Endothelial cell of umbilical vein (primary cell): ENCODE measurements around the gene DACH2. TPM values are rescaled to one million over a fixed set of nuclear protein-coding genes. Genes with fewer than 3 reads are reported as not detected.

Experiments
- BruUV-seq: library from RNA; stranded (reverse); fragments of 400-500 nt; replicated peaks from 2 replicates; lab custom pipeline; 2021; lab: Mats Ljungman, UMichigan
- CTCF ChIA-PET: fragments of 300-600, 350-600 bp; sonication (Branson Sonifier 250); formaldehyde crosslinking; loops from one replicate; lab custom pipeline; 2021; ENCODE audit warnings: antibody characterized with exemption, inconsistent platforms; lab: Charles Lee
- POLR2A ChIA-PET: fragments of 300-600, 350-600 bp; sonication (Branson Sonifier 250); formaldehyde crosslinking; loops from one replicate; lab custom pipeline; 2021; ENCODE audit warnings: antibody characterized with exemption, inconsistent platforms; lab: Charles Lee
- DNase-seq: peaks from one replicate; pipeline ENCODE4 v3.0.0-alpha.2; 2011; ENCODE audit warnings: low read depth, low spot score
- FAIRE-seq: peaks from 2 replicates; lab custom pipeline; 2011; peaks lifted over from hg19 to GRCh38; lab: Jason Lieb, UNC
- H2AFZ ChIP-seq: 2 replicates; pipeline ENCODE4 v1.6.0; 2012; ENCODE audit warnings: low read depth, low read length, control low read depth, inconsistent platforms
- H3K27ac ChIP-seq: 2 replicates; pipeline ENCODE4 v1.5.1; 2011; ENCODE audit warnings: low read depth, mild to moderate bottlenecking, control low read depth, low read length, moderate library complexity; ENCODE audit not compliant: insufficient read depth
- H3K27me3 ChIP-seq, 2 experiments: 2 replicates each; pipeline versions ENCODE4 v1.6.0 to v1.6.1; 2011; ENCODE audit warnings: low read length in 2 of 2, mixed read lengths in 1 of 2; ENCODE audit not compliant: control insufficient read depth in 2 of 2, insufficient read depth in 2 of 2
- H3K36me3 ChIP-seq, 2 experiments: 2 replicates in 1 of 2; 3 replicates in 1 of 2; pipeline ENCODE4 v1.5.1; 2011; ENCODE audit warnings: low read length in 2 of 2, mild to moderate bottlenecking in 1 of 2, moderate library complexity in 1 of 2; ENCODE audit not compliant: control insufficient read depth in 2 of 2, insufficient read depth in 2 of 2; ENCODE audit errors: extremely low read depth in 1 of 2
- H3K4me1 ChIP-seq: 3 replicates; pipeline ENCODE4 v1.5.1; 2011; ENCODE audit warnings: mild to moderate bottlenecking, low read length; ENCODE audit not compliant: control insufficient read depth, insufficient read depth; ENCODE audit errors: extremely low read depth
- H3K4me2 ChIP-seq: 2 replicates; pipeline ENCODE4 v1.6.1; 2011; ENCODE audit warnings: low read length, control low read depth, mixed read lengths; ENCODE audit not compliant: insufficient read depth
- H3K4me3 ChIP-seq, 3 experiments: fragments of 200-600 bp in 1 of 3; sonication (generic), shearing (Covaris generic) in 1 of 3; replicated peaks in 1 of 3; 2 replicates each; pipeline ENCODE4 v1.5.1; 2011 to 2016; ENCODE audit warnings: control low read depth in 3 of 3, low read length in 3 of 3, mild to moderate bottlenecking in 2 of 3, inconsistent platforms in 1 of 3, low read depth in 1 of 3, moderate library complexity in 1 of 3; ENCODE audit not compliant: insufficient read depth in 1 of 3
- H3K79me2 ChIP-seq: 2 replicates; pipeline ENCODE4 v1.6.0; 2012; ENCODE audit warnings: low read length, inconsistent platforms; ENCODE audit not compliant: control insufficient read depth, insufficient read depth
- H3K9ac ChIP-seq: replicated peaks from 2 replicates; pipeline ENCODE3; 2011; ENCODE audit warnings: low read length, control low read depth; ENCODE audit not compliant: insufficient read depth; ENCODE audit errors: extremely low read depth
- H3K9me1 ChIP-seq: replicated peaks from 3 replicates; pipeline ENCODE4 v1.6.0; 2011; ENCODE audit warnings: mild to moderate bottlenecking, low read length; ENCODE audit not compliant: control insufficient read depth, insufficient read depth; ENCODE audit errors: extremely low read depth
- H3K9me3 ChIP-seq: replicated peaks from 2 replicates; pipeline ENCODE4 v1.5.1; 2012; ENCODE audit warnings: low read length, inconsistent platforms; ENCODE audit not compliant: control insufficient read depth, insufficient read depth
- H4K20me1 ChIP-seq: replicated peaks from 2 replicates; pipeline ENCODE3; 2011; ENCODE audit warnings: mild to moderate bottlenecking, low read length; ENCODE audit not compliant: control insufficient read depth, insufficient read depth; ENCODE audit errors: extremely low read depth
- EZH2 ChIP-seq: IDR thresholded peaks from 2 replicates; pipeline ENCODE4 v1.6.1; 2012; ENCODE audit warnings: borderline replicate concordance, low read depth, mild to moderate bottlenecking, moderate library complexity, low read length, inconsistent platforms; ENCODE audit not compliant: severe bottlenecking
- FOS ChIP-seq: IDR thresholded peaks from 2 replicates; pipeline ENCODE4 v1.6.1; 2011; ENCODE audit warnings: mild to moderate bottlenecking, low read length, moderate library complexity, borderline replicate concordance; ENCODE audit not compliant: insufficient read depth
- GATA2 ChIP-seq: IDR thresholded peaks from 2 replicates; pipeline ENCODE4 v1.7.0; 2011; ENCODE audit warnings: low read depth, mild to moderate bottlenecking, moderate library complexity, mixed read lengths, low read length; ENCODE audit not compliant: insufficient read length, insufficient read depth
- JUN ChIP-seq: IDR thresholded peaks from 2 replicates; pipeline ENCODE4 v1.6.1; 2011; ENCODE audit warnings: borderline replicate concordance, low read depth; ENCODE audit not compliant: insufficient read length, insufficient read depth
- MYC ChIP-seq: IDR thresholded peaks from one replicate; pipeline ENCODE4 v1.6.1; 2011; ENCODE audit warnings: mild to moderate bottlenecking, low read depth, low read length
- POLR2A ChIP-seq: IDR thresholded peaks from 2 replicates; pipeline ENCODE4 v1.6.1; 2012; ENCODE audit warnings: low read depth, mild to moderate bottlenecking, control low read depth, low read length
- POLR2AphosphoS5 ChIP-seq: IDR thresholded peaks from 2 replicates; pipeline ENCODE4 v1.6.1; 2012; ENCODE audit warnings: low read depth, mild to moderate bottlenecking, control low read depth, low read length, moderate library complexity; ENCODE audit not compliant: insufficient read depth
- dilution Hi-C: fragments of 300-500 bp; cut with MboI; formaldehyde crosslinking; loops from one replicate; pipeline ENCODE4 v1.15.0; 2019; ENCODE audit warnings: low sequenced_read_pairs; ENCODE audit not compliant: extremely low pct_ligation_motif_present
- intact Hi-C: fragments of 100-400 bp; cut with micrococcal nuclease; formaldehyde crosslinking; loops from one replicate; pipeline ENCODE4 v1.10.0; 2022
- polyA plus RNA-seq, 4 experiments: library from polyadenylated mRNA; depleted of rRNA in 3 of 4; stranded (reverse) in 3 of 4; unstranded in 1 of 4; fragments of >200 nt; gene quantifications; 2 replicates each; pipeline versions ENCODE4 v1.2.1 to v1.2.3, GENCODE V29; 2011 to 2012; ENCODE audit warnings: missing spikeins in 1 of 4
- total RNA-seq: library from RNA; stranded (reverse); gene quantifications from 2 replicates; pipeline ENCODE4 v1.2.3, GENCODE V29; 2021
- TF ChIP-seq, protein P1 (sequence below), 2 donors: IDR thresholded peaks; 1 replicate in 1 of 2; 2 replicates in 1 of 2; pipeline ENCODE4 v1.5.1; 2011; ENCODE audit warnings: low read length in 2 of 2, mild to moderate bottlenecking in 2 of 2, moderate library complexity in 2 of 2, control low read depth in 1 of 2, inconsistent platforms in 1 of 2, low read depth in 1 of 2; ENCODE audit not compliant: insufficient read depth in 1 of 2; ENCODE audit errors: extremely low read depth in 1 of 2
- TF ChIP-seq, protein P2 (sequence below): IDR thresholded peaks from 2 replicates; pipeline ENCODE4 v1.6.1; 2011; ENCODE audit not compliant: insufficient read depth, insufficient read length

Gene DACH2
- total and polyA plus RNA-seq, 2 donors (not counting 3 experiments of a cell fraction or from before 2014, with no cell fraction given), result not detected

DNA sequence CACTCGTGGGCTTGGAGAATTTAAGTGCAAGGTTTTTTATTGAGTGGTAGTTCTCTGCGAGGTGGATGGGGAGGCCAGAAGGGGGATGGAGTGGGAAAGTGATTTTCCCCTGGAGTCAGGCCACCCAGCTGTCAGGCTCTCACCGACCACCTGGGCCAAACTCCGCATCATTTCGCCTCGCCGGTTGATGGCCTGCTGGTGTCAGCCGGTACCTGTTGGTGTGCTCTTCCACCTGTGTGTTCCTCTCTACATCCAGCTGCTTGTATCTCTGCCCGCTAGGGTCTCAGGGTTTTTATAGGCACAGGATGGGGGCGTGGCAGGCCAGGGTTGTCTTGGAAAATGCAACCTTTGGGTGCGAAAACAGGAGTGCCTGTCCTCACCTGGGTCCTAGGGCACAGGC, 200.9 kb downstream of the DACH2 start:
- Histone ChIP-seq H3K4me3 (no peak overlapping the region), H3K4me1 (no peaks in the 10 kb centered on the region), H3K9me1 (no peaks in the 10 kb centered on the region), H3K4me2 (no peak overlapping the region), H3K9me3 (no peaks in the 10 kb centered on the region), H3K27ac (no peak overlapping the region), H4K20me1 (no peaks in the 10 kb centered on the region), H3K27me3 (no peaks in the 10 kb centered on the region), H2AFZ (no peak overlapping the region), H3K9ac (no peak overlapping the region), H3K36me3 (no peaks in the 10 kb centered on the region), H3K79me2 (no peaks in the 10 kb centered on the region)
- TF ChIP-seq FOS (no peak), POLR2A (no peak), EZH2 (no peak), GATA2 (no peak), MYC (no peak), POLR2AphosphoS5 (no peak), JUN (no peak)
- TF ChIP-seq, protein P1, sequence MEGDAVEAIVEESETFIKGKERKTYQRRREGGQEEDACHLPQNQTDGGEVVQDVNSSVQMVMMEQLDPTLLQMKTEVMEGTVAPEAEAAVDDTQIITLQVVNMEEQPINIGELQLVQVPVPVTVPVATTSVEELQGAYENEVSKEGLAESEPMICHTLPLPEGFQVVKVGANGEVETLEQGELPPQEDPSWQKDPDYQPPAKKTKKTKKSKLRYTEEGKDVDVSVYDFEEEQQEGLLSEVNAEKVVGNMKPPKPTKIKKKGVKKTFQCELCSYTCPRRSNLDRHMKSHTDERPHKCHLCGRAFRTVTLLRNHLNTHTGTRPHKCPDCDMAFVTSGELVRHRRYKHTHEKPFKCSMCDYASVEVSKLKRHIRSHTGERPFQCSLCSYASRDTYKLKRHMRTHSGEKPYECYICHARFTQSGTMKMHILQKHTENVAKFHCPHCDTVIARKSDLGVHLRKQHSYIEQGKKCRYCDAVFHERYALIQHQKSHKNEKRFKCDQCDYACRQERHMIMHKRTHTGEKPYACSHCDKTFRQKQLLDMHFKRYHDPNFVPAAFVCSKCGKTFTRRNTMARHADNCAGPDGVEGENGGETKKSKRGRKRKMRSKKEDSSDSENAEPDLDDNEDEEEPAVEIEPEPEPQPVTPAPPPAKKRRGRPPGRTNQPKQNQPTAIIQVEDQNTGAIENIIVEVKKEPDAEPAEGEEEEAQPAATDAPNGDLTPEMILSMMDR (IDR thresholded peaks at IDR 0.05; ENCODE audit: extremely low read depth in 1 of 2, insufficient read depth in 1 of 2, low read depth in 1 of 2, low read length in 2 of 2), result no peak
- TF ChIP-seq, protein P2, sequence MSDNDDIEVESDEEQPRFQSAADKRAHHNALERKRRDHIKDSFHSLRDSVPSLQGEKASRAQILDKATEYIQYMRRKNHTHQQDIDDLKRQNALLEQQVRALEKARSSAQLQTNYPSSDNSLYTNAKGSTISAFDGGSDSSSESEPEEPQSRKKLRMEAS, result no peak
- intact Hi-C loops (no loop called here), dilution Hi-C loops (no loop called here)
- FAIRE-seq (no peak), DNase-seq (no peak)
- no TSS peak for BruUV-seq
- ChIA-PET CTCF (no interaction called here), POLR2A (no interaction called here)
